ENCODE measurements around the gene NALCN. TPM values are rescaled to one million over a fixed set of nuclear protein-coding genes. Genes with fewer than 3 reads are reported as not detected.

Gene NALCN
- total and polyA plus RNA-seq, 2 experiments from 2014 or later = 0.50 to 0.87 TPM

DNA sequence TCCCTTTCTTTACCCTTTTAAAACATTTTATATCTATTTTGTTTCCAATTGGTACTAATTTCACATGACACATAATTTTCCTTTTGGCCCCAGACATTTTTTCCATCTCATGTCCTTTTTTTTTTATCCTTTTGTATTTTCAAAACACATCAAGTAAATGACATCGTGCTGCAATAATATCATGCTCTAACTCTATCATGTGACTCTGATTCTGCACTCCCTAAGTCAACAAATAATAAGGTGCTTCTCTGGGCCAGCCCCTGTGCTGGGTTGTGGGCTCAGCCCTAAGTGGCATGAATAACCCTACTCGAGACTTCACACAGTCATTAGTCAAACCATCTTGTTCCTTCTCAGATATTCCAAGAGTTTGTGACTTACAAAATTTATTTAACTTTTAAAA lies 21.7 kb downstream of the NALCN start (continued):
- TF ChIP-seq, protein P1, sequence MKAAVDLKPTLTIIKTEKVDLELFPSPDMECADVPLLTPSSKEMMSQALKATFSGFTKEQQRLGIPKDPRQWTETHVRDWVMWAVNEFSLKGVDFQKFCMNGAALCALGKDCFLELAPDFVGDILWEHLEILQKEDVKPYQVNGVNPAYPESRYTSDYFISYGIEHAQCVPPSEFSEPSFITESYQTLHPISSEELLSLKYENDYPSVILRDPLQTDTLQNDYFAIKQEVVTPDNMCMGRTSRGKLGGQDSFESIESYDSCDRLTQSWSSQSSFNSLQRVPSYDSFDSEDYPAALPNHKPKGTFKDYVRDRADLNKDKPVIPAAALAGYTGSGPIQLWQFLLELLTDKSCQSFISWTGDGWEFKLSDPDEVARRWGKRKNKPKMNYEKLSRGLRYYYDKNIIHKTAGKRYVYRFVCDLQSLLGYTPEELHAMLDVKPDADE (IDR thresholded peaks at IDR 0.05) = no peak
- TF ChIP-seq CREB1 (CRISPR knock-in tag; IDR thresholded peaks at IDR 0.05; ENCODE audit: low read depth) = no peak
- TF ChIP-seq JUNB (IDR thresholded peaks at IDR 0.05; ENCODE audit: unreplicated experiment) = no peak
- no peak for TF ChIP-seq EZH2 (IDR thresholded peaks at IDR 0.05; ENCODE audit: low read depth, unreplicated experiment)

DNA sequence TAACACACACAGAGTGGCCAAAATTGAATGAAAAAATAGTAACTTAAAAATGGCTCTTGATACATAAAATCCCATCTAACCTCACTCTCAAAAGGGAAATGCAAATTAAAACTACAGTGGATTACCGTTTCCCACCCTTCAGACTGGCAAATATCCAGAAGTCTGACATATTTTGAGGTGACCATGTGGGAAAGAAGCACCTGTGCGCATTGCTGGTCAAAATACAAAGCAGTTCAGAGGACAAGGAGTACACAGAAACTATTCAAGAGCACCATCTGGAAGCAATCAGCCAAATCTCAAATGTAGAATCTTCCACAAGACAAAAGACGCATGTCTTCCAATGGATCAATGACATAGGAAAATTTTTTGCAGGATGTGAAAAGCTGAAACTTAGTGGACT lies 23.2 kb downstream of the NALCN start:
- no peak for ATAC-seq
- TF ChIP-seq, protein P2, sequence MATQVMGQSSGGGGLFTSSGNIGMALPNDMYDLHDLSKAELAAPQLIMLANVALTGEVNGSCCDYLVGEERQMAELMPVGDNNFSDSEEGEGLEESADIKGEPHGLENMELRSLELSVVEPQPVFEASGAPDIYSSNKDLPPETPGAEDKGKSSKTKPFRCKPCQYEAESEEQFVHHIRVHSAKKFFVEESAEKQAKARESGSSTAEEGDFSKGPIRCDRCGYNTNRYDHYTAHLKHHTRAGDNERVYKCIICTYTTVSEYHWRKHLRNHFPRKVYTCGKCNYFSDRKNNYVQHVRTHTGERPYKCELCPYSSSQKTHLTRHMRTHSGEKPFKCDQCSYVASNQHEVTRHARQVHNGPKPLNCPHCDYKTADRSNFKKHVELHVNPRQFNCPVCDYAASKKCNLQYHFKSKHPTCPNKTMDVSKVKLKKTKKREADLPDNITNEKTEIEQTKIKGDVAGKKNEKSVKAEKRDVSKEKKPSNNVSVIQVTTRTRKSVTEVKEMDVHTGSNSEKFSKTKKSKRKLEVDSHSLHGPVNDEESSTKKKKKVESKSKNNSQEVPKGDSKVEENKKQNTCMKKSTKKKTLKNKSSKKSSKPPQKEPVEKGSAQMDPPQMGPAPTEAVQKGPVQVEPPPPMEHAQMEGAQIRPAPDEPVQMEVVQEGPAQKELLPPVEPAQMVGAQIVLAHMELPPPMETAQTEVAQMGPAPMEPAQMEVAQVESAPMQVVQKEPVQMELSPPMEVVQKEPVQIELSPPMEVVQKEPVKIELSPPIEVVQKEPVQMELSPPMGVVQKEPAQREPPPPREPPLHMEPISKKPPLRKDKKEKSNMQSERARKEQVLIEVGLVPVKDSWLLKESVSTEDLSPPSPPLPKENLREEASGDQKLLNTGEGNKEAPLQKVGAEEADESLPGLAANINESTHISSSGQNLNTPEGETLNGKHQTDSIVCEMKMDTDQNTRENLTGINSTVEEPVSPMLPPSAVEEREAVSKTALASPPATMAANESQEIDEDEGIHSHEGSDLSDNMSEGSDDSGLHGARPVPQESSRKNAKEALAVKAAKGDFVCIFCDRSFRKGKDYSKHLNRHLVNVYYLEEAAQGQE (IDR thresholded peaks at IDR 0.05; ENCODE audit: unreplicated experiment) = no peak
- TF ChIP-seq, protein P3, sequence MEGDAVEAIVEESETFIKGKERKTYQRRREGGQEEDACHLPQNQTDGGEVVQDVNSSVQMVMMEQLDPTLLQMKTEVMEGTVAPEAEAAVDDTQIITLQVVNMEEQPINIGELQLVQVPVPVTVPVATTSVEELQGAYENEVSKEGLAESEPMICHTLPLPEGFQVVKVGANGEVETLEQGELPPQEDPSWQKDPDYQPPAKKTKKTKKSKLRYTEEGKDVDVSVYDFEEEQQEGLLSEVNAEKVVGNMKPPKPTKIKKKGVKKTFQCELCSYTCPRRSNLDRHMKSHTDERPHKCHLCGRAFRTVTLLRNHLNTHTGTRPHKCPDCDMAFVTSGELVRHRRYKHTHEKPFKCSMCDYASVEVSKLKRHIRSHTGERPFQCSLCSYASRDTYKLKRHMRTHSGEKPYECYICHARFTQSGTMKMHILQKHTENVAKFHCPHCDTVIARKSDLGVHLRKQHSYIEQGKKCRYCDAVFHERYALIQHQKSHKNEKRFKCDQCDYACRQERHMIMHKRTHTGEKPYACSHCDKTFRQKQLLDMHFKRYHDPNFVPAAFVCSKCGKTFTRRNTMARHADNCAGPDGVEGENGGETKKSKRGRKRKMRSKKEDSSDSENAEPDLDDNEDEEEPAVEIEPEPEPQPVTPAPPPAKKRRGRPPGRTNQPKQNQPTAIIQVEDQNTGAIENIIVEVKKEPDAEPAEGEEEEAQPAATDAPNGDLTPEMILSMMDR (conservative IDR thresholded peaks at IDR 0.05; ENCODE audit: low read depth in 2 of 2) = no peak
- TF ChIP-seq NANOG (IDR thresholded peaks at IDR 0.05; ENCODE audit: borderline replicate concordance) = no peak
- TF ChIP-seq, protein P4, sequence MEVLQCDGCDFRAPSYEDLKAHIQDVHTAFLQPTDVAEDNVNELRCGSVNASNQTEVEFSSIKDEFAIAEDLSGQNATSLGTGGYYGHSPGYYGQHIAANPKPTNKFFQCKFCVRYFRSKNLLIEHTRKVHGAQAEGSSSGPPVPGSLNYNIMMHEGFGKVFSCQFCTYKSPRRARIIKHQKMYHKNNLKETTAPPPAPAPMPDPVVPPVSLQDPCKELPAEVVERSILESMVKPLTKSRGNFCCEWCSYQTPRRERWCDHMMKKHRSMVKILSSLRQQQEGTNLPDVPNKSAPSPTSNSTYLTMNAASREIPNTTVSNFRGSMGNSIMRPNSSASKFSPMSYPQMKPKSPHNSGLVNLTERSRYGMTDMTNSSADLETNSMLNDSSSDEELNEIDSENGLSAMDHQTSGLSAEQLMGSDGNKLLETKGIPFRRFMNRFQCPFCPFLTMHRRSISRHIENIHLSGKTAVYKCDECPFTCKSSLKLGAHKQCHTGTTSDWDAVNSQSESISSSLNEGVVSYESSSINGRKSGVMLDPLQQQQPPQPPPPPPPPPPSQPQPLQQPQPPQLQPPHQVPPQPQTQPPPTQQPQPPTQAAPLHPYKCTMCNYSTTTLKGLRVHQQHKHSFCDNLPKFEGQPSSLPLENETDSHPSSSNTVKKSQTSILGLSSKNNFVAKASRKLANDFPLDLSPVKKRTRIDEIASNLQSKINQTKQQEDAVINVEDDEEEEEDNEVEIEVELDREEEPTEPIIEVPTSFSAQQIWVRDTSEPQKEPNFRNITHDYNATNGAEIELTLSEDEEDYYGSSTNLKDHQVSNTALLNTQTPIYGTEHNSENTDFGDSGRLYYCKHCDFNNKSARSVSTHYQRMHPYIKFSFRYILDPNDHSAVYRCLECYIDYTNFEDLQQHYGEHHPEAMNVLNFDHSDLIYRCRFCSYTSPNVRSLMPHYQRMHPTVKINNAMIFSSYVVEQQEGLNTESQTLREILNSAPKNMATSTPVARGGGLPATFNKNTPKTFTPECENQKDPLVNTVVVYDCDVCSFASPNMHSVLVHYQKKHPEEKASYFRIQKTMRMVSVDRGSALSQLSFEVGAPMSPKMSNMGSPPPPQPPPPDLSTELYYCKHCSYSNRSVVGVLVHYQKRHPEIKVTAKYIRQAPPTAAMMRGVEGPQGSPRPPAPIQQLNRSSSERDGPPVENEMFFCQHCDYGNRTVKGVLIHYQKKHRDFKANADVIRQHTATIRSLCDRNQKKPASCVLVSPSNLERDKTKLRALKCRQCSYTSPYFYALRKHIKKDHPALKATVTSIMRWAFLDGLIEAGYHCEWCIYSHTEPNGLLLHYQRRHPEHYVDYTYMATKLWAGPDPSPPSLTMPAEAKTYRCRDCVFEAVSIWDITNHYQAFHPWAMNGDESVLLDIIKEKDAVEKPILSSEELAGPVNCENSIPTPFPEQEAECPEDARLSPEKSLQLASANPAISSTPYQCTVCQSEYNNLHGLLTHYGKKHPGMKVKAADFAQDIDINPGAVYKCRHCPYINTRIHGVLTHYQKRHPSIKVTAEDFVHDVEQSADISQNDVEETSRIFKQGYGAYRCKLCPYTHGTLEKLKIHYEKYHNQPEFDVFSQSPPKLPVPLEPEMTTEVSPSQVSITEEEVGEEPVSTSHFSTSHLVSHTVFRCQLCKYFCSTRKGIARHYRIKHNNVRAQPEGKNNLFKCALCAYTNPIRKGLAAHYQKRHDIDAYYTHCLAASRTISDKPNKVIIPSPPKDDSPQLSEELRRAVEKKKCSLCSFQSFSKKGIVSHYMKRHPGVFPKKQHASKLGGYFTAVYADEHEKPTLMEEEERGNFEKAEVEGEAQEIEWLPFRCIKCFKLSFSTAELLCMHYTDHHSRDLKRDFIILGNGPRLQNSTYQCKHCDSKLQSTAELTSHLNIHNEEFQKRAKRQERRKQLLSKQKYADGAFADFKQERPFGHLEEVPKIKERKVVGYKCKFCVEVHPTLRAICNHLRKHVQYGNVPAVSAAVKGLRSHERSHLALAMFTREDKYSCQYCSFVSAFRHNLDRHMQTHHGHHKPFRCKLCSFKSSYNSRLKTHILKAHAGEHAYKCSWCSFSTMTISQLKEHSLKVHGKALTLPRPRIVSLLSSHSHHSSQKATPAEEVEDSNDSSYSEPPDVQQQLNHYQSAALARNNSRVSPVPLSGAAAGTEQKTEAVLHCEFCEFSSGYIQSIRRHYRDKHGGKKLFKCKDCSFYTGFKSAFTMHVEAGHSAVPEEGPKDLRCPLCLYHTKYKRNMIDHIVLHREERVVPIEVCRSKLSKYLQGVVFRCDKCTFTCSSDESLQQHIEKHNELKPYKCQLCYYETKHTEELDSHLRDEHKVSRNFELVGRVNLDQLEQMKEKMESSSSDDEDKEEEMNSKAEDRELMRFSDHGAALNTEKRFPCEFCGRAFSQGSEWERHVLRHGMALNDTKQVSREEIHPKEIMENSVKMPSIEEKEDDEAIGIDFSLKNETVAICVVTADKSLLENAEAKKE (CRISPR knock-in tag; IDR thresholded peaks at IDR 0.05) = no peak
- TF ChIP-seq STAT1 (IDR thresholded peaks at IDR 0.05; ENCODE audit: unreplicated experiment) = no peak
- TF ChIP-seq, protein P1 (IDR thresholded peaks at IDR 0.05) = no peak
- TF ChIP-seq EZH2 (IDR thresholded peaks at IDR 0.05; ENCODE audit: low read depth, unreplicated experiment) = no peak
- no peak for TF ChIP-seq ZNF331 (CRISPR knock-in tag; IDR thresholded peaks at IDR 0.05; ENCODE audit: low read depth)
- no peak for TF ChIP-seq ZNF114 (CRISPR knock-in tag; IDR thresholded peaks at IDR 0.05)
- TF ChIP-seq POLR2AphosphoS5 (IDR thresholded peaks at IDR 0.05; ENCODE audit: low read depth) = no peak

More for the DNA sequence above, 23.2 kb downstream of the NALCN start:
- Histone ChIP-seq H3K27me3 (ENCODE audit: insufficient read depth) (no peaks in the 10 kb centered on the region), H3K4me1 (ENCODE audit: insufficient read depth) (peaks cover 4% of the 10 kb centered on the region; the same call in 1 of the 2 replicates), H3K36me3 (ENCODE audit: insufficient read depth) (no peaks in the 10 kb centered on the region), H3K4me3 (no peak overlapping the region), H4K20me1 (replicated peaks; ENCODE audit: insufficient read depth) (no peaks in the 10 kb centered on the region), H3K79me2 (replicated peaks; ENCODE audit: insufficient read depth) (no peaks in the 10 kb centered on the region), H3K27ac (ENCODE audit: low read depth) (no peak overlapping the region), H3F3A (replicated peaks; ENCODE audit: low read depth) (no peaks in the 10 kb centered on the region), H3K9me2 (ENCODE audit: insufficient read depth) (no peaks in the 10 kb centered on the region), H3K4me2 (no peak overlapping the region), H2AFZ (peak overlapping the region; percentile 30; the same call in 1 of the 2 replicates)
- Mint-ChIP-seq H3K4me3 (no peak overlapping the region), H3K27ac (no peak overlapping the region; the same call in 1 of the 2 replicates), H3K9me3 (no peaks in the 10 kb centered on the region), H3K27me3 (ENCODE audit: insufficient read depth, low read depth, poor library complexity) (no peaks in the 10 kb centered on the region), H3K4me1 (peaks cover 7% of the 10 kb centered on the region), H3K36me3 (ENCODE audit: low read depth) (no peaks in the 10 kb centered on the region)
- DNase-seq (ENCODE audit: low spot score) = no peak
